HUES48 (cell line): ENCODE results near the gene FNIP1.
"Not testable (repeated sequence)": the region's sequence is repeated elsewhere in the genome, so short reads cannot be mapped to it uniquely, and the experiment has no call there.

Source experiments
- H3K27ac ChIP-seq: one replicate; pipeline ENCODE4 v1.7.0; 2013; ENCODE audit warnings: low read depth, low read length, inconsistent platforms
- H3K27me3 ChIP-seq: 2 replicates; pipeline ENCODE4 v1.6.1; 2013; ENCODE audit warnings: mild to moderate bottlenecking, low read length; ENCODE audit not compliant: control insufficient read depth, insufficient read depth
- H3K36me3 ChIP-seq: 2 replicates; pipeline ENCODE4 v1.6.1; 2013; ENCODE audit warnings: low read length; ENCODE audit not compliant: control insufficient read depth, insufficient read depth
- H3K4me1 ChIP-seq: 2 replicates; pipeline ENCODE4 v1.6.1; 2013; ENCODE audit warnings: mild to moderate bottlenecking, low read length; ENCODE audit not compliant: control insufficient read depth, insufficient read depth
- H3K4me3 ChIP-seq: 2 replicates; pipeline ENCODE4 v1.5.1; 2013; ENCODE audit warnings: mild to moderate bottlenecking, low read depth, low read length
- H3K9ac ChIP-seq: 2 replicates; pipeline ENCODE4 v1.6.1; 2013; ENCODE audit warnings: mild to moderate bottlenecking, low read depth, low read length, moderate library complexity
- H3K9me3 ChIP-seq: 2 replicates; pipeline ENCODE4 v1.6.1; 2013; ENCODE audit warnings: low read length; ENCODE audit not compliant: control insufficient read depth, insufficient read depth

Gene FNIP1

GRCh38 chr5:131796793-131797693, at the start of gene FNIP1:
Gene FNIP1 (minus strand): TSS chr5:131797017. CDS start chr5:131796921, 96 bp downstream.
- no peaks in the 10 kb centered on the region for H3K9me3 ChIP-seq
- H3K4me3 ChIP-seq: peak within 1 kb of the TSS; percentile 85
- H3K9ac ChIP-seq: peak within 1 kb of the TSS; percentile 82
- peaks cover 5% of the 10 kb centered on the region; the same call in 1 of the 2 replicates for H3K27me3 ChIP-seq
- H3K4me1 ChIP-seq: no peaks in the 10 kb centered on the region; the same call in 1 of the 2 replicates
- peak within 1 kb of the TSS; percentile 83 for H3K27ac ChIP-seq
- H3K36me3 ChIP-seq: no peaks in the 10 kb centered on the region

DNA sequence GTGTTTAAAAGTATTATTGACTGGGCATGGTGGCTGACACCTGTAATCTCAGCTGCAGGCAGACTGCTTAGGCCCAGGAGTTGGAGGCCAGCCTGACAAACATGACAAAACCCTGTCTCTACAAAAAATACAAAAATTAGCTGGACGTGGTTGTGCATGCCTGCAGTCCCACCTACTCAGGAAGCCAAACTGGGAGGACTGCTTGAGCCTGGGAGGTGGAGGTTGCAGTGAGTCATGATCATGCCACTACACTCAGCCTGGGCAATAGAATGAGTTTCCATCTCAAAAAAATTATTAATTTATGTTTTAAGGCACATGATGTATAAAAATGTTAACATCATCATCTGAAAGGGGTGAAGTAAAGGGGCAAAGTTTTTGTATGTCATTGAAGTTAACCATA, 49.7 kb upstream of the FNIP1 start:
- H3K27ac ChIP-seq: no peak overlapping the region
- no peaks in the 10 kb centered on the region for H3K36me3 ChIP-seq
- no peak overlapping the region for H3K4me3 ChIP-seq
- H3K9ac ChIP-seq: no peak overlapping the region
- H3K9me3 ChIP-seq: peaks cover 43% of the 10 kb centered on the region
- no peaks in the 10 kb centered on the region for H3K27me3 ChIP-seq
- no peaks in the 10 kb centered on the region for H3K4me1 ChIP-seq

GRCh38 chr5:131845828-131846227, 49.0 kb upstream of the FNIP1 start:
- Histone ChIP-seq H3K27me3 (no peaks in the 10 kb centered on the region), H3K36me3 (no peaks in the 10 kb centered on the region), H3K4me3 (no peak overlapping the region), H3K4me1 (no peaks in the 10 kb centered on the region), H3K9ac (no peak overlapping the region), H3K27ac (no peak overlapping the region), H3K9me3 (peaks cover 47% of the 10 kb centered on the region)

DNA sequence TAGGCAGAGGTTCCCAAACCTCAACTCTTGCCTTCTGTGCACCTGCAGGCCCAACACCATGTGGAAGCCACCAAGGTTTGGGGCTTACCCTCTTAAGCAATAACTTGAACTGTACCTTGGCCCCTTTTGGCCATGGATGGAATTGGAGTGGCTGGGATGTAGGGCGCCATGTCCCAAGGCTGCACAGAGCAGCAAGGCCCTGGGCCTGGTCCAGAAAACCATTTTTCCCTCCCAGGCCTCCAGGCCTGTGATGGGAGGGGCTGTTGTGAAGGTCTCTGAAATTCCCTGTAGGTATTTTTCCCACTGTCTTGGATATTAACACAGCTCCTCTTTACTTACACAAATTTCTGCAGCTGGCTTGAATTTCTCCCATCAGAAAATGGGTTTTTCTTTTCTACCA, 46.2 kb upstream of the FNIP1 start:
- not testable (repeated sequence) for H3K4me1 ChIP-seq, H3K4me3 ChIP-seq, H3K9ac ChIP-seq, H3K36me3 ChIP-seq, H3K27me3 ChIP-seq, H3K27ac ChIP-seq
- peaks cover 44% of the 10 kb centered on the region for H3K9me3 ChIP-seq

- not testable (repeated sequence) for H3K9ac ChIP-seq, H3K27me3 ChIP-seq, H3K4me1 ChIP-seq, H3K27ac ChIP-seq, H3K36me3 ChIP-seq, H3K9me3 ChIP-seq, H3K4me3 ChIP-seq
These were observed 35.9 kb upstream of the FNIP1 start for GRCh38 chr5:131832702-131833101.

- H3K4me1 ChIP-seq: no peaks in the 10 kb centered on the region
- no peaks in the 10 kb centered on the region for H3K27me3 ChIP-seq
- H3K36me3 ChIP-seq: no peaks in the 10 kb centered on the region
- H3K9ac ChIP-seq: no peak overlapping the region
- H3K4me3 ChIP-seq: no peak overlapping the region
- no peaks in the 10 kb centered on the region for H3K9me3 ChIP-seq
- H3K27ac ChIP-seq: no peak overlapping the region
These were observed 28.7 kb upstream of the FNIP1 start for GRCh38 chr5:131825404-131826013.

GRCh38 chr5:131824631-131825030, 27.8 kb upstream of the FNIP1 start:
- no peaks in the 10 kb centered on the region for H3K27me3 ChIP-seq
- no peak overlapping the region for H3K4me3 ChIP-seq
- H3K9me3 ChIP-seq: no peaks in the 10 kb centered on the region
- no peak overlapping the region for H3K9ac ChIP-seq
- no peaks in the 10 kb centered on the region for H3K4me1 ChIP-seq
- H3K36me3 ChIP-seq: no peaks in the 10 kb centered on the region
- H3K27ac ChIP-seq: no peak overlapping the region

DNA sequence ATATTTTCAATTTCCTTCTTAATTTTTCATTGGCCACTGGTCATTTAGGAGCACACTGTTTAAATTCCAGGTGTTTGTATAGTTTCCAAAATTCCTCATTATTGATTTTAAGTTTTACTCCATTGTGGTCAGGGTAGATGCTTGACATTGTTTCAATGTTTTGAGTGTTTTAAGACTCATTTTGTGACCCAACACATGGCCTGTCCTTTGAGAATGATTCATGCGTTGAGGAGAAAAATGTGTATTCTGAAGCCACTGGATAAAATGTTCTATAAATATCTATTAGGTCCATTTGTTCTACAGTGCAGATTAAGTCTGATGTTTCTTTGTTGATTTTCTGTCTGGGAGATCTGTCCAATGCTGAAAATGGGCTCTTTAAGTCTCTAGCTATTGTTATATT, 24.4 kb upstream of the FNIP1 start:
- Histone ChIP-seq H3K4me1 (no peaks in the 10 kb centered on the region), H3K4me3 (no peak overlapping the region), H3K9ac (no peak overlapping the region), H3K27me3 (no peaks in the 10 kb centered on the region), H3K27ac (no peak overlapping the region), H3K36me3 (no peaks in the 10 kb centered on the region), H3K9me3 (no peaks in the 10 kb centered on the region)

DNA sequence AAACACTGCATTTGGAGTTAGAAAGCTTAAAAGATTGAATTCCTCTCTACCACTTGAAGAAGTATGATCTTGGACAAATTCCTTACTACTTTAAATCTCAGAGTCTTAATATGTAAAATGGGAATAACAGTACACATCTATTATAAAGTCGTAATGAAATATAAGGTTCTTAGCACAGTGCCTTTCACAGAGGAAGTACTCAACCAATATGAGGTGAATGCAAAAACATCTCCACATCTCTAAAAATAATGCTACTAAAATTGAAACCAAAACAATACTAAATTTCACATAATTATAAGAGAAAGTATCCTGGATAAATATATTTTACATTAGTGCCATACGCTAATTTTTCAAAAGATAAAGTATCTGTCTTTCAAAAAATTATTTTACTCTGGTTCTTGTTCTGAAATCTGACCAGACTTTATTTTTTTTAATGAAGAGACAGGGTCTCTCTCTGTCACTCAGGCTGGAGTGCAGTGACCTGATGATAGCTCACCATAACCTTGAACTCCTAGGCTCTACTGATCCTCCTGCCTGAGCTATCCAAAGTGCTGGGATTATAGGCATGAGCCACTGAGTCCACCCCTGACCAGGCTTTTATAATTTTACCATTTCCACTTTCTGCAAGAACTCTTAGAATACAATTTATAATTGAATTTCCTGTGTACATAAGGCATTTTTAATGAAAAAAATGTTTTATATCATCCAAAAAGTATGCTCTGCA, 21.3 kb upstream of the FNIP1 start:
- no peak overlapping the region for H3K9ac ChIP-seq
- H3K4me3 ChIP-seq: no peak overlapping the region
- H3K4me1 ChIP-seq: no peaks in the 10 kb centered on the region
- H3K27ac ChIP-seq: no peak overlapping the region
- no peaks in the 10 kb centered on the region for H3K36me3 ChIP-seq
- no peaks in the 10 kb centered on the region for H3K27me3 ChIP-seq
- no peaks in the 10 kb centered on the region for H3K9me3 ChIP-seq

- no peak overlapping the region for H3K4me3 ChIP-seq
- H3K27me3 ChIP-seq: no peaks in the 10 kb centered on the region
- H3K36me3 ChIP-seq: no peaks in the 10 kb centered on the region
- no peak overlapping the region for H3K27ac ChIP-seq
- no peaks in the 10 kb centered on the region for H3K9me3 ChIP-seq
- no peaks in the 10 kb centered on the region for H3K4me1 ChIP-seq
- no peak overlapping the region for H3K9ac ChIP-seq
These were observed 18.2 kb upstream of the FNIP1 start for GRCh38 chr5:131814990-131815389.
